OCI-LY3 (cell line): ENCODE data around the gene EGF.

Experiments
- EZH2phosphoT487 ChIP-seq: fragments of 200-600 bp; shearing (Covaris generic); IDR thresholded peaks from 2 replicates; pipeline ENCODE4 v1.6.1; 2018; ENCODE audit warnings: antibody characterized with exemption, mixed run types, low read depth
- TF ChIP-seq, protein P1 (sequence below): fragments of 200-600, 300-600 bp; sonication (generic); IDR thresholded peaks from 2 replicates; pipeline ENCODE4 v1.5.1; 2014; ENCODE audit warnings: antibody characterized with exemption, low read length, low read depth

DNA sequence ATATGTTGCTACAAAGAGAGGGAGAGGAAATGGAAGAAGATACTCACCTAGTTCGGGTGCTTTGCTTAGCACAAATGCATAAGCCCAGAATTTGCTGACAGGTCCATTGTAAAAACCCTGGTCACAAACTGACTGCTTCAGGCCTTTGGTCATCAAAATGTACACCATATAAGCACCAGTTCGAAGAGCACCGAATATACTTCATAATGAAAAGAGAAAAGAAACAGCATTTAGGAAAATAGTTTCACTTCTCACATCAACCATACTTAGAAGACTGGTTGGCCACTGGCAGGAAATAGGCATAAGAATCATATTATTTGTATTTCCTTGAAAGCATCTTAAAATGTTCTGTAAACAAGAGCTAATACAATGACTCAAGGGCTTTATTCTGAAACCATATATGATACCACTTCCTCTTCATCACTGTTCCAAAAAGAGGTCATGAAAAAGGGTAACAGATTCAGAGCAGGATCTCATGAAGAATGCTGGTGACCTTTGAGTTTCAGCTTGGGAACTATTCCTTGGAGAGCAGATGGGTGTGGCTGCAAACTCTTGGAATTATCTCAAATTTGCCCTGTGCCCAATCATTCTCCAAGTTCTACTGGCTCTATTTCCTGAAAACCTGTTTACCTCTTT lies 147.0 kb downstream of the EGF start:
- TF ChIP-seq, protein P1, sequence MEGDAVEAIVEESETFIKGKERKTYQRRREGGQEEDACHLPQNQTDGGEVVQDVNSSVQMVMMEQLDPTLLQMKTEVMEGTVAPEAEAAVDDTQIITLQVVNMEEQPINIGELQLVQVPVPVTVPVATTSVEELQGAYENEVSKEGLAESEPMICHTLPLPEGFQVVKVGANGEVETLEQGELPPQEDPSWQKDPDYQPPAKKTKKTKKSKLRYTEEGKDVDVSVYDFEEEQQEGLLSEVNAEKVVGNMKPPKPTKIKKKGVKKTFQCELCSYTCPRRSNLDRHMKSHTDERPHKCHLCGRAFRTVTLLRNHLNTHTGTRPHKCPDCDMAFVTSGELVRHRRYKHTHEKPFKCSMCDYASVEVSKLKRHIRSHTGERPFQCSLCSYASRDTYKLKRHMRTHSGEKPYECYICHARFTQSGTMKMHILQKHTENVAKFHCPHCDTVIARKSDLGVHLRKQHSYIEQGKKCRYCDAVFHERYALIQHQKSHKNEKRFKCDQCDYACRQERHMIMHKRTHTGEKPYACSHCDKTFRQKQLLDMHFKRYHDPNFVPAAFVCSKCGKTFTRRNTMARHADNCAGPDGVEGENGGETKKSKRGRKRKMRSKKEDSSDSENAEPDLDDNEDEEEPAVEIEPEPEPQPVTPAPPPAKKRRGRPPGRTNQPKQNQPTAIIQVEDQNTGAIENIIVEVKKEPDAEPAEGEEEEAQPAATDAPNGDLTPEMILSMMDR: no peak
- TF ChIP-seq EZH2phosphoT487: no peak
